NCI-H526 treated with DMSO at 0.1 percent for 48 hours (cell line): ENCODE results near the gene ACYP2.
"Not testable (repeated sequence)": the region's sequence is repeated elsewhere in the genome, so short reads cannot be mapped to it uniquely, and the experiment has no call there.

ENCODE experiments used
- DNase-seq: peaks from one replicate; lab custom pipeline; 2025; lab: John Stamatoyannopoulos, UW

Gene ACYP2

GRCh38 chr2:54099370-54099769 is 16.0 kb upstream of the ACYP2 start:
- no peak for DNase-seq

DNA sequence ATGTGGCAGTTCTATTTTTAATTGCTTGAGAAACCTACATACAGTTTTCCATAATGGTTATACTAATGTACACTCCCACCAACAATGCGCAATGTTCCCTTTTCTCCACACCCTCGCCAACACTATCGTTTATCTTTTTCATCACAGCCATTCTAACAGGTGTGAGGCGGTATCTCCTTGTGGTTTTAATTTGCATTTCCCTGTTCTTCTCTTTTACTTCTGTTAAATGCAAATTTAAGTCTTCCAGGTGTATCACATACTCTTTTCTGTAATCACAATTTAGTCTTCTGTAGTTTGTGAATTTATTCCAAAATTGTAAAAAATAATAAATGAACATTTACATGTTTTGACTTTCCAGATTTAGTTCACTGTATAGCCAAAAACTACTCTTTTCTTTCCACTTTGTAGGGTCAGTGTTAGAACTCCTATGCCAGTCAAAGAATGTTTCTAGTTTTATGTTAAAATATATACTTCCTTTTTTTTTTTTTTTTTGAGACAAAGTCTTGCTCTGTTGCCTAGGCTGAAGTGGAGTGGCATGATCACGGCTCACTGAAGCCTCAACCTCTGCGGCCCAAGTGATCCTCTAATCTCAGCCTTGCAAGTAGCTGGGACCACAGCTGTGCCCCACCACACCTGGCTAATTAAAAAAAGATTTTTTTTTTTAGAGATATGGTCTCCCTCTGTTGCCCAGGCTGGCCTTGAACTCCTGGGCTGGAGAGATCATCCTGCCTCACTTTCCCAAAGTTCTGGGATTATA is 15.4 kb upstream of the ACYP2 start:
- DNase-seq = peak; percentile 41

DNA sequence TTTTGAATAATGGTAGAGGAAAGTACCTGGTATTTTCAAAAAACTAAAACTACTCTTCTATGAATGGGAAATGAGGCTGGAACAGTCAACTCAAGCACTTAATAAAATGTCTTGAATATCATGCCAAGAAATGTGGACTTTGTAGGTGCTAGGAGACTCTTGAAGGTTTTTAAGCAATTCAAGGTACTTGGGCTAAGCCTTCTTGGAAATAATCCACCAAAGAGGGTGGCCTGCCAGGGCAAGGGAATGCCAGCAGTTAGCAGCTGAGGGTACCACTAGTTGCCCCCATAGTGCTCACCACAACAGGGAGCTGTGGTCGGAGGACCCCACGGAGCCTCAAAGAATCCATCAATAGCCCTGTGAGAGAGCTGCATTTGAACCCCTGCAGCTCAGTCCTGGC is 14.6 kb upstream of the ACYP2 start:
- no peak for DNase-seq

DNA sequence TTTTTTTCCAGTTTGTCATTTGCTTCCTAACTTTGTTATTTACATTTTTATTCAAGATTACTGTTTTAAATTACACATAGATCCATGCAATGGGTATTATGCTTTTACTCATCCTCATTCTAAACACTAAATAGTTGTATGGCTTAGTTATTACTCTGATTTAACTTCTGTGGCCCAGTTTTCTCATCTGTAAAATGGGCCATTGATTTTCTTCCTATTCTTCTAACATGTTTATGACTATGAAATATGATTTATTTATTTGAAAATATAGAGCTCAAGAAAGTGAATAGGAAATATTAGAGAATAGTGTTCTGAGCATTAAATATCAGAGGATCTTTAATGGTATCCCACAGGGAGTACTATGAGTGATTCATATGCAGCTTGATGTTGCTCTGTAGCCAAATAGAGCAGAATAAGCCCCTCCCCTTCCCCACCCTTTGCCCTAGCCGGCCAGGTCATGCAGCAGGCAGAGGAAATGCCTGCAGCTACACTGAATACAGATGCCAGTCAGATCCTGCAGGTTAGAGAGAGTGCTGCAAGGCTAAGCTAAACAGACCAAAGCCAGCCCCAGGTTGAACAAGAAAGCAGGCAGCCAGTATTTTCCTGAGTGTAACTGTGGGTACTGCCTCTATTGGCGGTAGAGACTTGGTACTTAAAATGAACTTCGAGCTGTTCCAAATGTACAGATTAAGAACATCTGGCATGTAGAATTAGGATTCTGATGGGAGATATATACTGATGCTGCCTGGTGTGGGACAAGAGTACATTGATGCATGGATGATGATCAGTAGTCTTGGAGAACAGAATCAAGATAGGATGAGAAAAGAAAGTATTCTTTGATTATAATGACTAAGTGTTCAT is 11.7 kb upstream of the ACYP2 start:
- DNase-seq = no peak

DNA sequence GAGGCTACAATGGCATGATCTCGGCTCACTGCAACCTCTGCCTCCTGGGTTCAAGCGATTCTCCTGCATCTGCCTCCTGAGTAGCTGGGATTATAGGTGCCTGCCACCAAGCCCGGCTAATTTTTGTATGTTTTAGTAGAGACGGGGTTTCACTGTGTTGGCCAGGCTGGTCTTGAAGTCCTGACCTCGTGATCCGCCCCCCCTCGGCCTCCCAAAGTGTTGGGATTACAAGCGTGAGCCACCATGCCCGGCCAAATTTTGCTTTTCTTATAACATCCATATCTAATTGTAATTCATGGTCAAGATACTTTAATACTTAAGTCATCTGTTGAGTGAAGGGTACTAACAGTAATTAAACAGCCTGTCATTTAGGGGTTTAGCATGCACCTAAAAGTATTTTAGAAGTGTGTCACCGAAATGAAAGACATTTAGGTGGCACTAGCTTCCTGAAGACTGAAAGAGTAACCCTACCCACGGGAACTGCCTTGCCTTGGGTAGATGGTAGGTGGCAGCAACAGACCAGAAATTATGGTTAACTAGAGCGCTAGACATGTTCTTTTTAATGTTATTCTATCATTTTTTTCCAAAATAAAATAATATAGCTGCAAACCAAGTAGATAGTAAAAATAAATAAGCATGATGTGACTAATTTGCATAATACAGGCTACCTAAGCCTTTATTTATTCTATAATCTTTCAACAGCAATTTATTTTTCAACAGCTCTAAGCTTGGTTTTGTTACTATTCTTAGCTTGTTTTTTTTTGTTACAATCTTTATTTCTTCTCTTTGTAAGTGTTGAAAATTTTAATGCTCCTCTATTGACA is 8.6 kb upstream of the ACYP2 start:
- DNase-seq = peak; percentile 63

DNA sequence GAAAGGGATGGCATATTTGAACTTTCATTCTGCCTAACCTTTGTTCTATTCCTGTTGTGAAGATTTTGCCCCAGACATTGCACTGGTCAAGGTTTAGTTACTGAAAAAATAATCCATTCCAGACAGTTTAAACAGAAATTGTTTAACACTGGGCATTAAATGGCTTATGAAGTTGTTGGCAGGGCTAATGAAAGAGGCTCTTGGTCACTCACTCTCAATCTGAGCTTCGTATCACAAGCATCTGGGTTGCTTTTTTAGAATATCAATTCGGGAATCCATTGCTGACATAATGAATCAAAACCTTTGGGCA is 8.0 kb upstream of the ACYP2 start:
- DNase-seq = no peak

GRCh38 chr2:54107903-54108615 is 7.4 kb upstream of the ACYP2 start:
- no peak for DNase-seq

GRCh38 chr2:54109848-54110247 is 5.6 kb upstream of the ACYP2 start:
- no peak for DNase-seq

DNA sequence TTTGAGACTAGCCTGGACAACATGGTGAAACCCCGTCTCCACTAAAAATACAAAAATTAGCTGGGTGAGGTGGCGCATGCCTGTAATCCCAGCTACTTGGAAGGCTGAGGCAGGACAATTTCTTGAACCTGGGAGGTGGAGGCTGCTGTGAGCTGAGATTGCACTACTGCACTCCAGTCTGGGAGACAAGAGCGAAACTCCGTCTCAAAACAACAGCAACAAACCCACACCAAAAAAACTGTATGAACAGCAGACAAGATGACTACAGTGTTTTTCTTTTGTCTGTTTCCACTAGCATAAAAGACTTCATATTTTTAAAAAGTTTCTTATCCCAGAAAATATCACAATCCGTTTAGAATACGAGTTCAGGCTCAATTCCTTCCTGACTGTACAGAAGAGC is 936 bp upstream of the ACYP2 start:
- DNase-seq = not testable (repeated sequence)

GRCh38 chr2:54114936-54115283 is 505 bp upstream of the ACYP2 start:
- no peak for DNase-seq

- not testable (repeated sequence) for DNase-seq
Measured at GRCh38 chr2:54116598-54116997, 1.2 kb downstream of the ACYP2 start.

GRCh38 chr2:54120950-54121349 is 5.5 kb downstream of the ACYP2 start:
- DNase-seq = no peak

DNA sequence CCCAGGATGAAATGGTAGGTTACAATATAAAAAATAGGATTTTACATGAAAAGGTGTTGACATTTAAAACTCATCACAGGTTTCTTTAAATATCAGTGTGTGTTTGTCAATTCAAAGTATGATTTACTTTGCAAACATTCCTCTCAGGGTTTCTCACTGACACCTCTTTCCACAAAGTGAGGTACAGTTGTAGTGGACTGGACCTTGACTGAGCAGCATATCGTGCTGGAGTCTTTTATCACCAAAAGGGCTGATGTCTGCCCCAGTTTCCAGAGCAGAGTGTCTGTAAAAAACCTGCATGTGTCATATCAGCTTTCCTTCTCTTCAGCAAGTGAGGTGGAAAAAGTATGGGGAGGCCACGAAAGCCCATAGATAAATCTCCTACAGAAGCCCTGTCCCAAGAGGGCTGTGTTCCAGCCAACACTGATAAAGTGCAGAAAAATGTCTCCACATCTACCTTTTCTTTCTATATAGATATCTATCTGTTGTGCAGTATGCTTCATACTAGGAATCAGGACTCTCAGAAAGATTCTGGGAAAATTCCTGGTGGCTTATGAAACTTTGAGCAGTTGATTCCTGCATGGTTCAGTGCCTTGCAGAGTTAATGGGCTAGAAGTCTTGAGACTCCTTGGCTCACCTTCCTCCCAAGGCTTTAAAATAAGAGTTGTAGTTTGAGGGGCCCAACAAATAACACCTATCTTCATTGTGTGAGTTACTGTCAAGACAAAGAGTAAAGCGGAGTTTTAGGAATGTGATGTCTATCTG is 6.9 kb downstream of the ACYP2 start:
- DNase-seq = no peak

GRCh38 chr2:54122939-54123338 is 7.5 kb downstream of the ACYP2 start:
- no peak for DNase-seq

GRCh38 chr2:54127174-54127573 is 11.8 kb downstream of the ACYP2 start:
- peak; percentile 64 for DNase-seq

GRCh38 chr2:54133056-54133455 is 17.6 kb downstream of the ACYP2 start:
- no peak for DNase-seq

- DNase-seq = no peak
Measured at GRCh38 chr2:54139210-54139609, 23.8 kb downstream of the ACYP2 start.

GRCh38 chr2:54143780-54144179 is 28.4 kb downstream of the ACYP2 start:
- no peak for DNase-seq

- DNase-seq = no peak
Measured at GRCh38 chr2:54148391-54148790, 33.0 kb downstream of the ACYP2 start.

DNA sequence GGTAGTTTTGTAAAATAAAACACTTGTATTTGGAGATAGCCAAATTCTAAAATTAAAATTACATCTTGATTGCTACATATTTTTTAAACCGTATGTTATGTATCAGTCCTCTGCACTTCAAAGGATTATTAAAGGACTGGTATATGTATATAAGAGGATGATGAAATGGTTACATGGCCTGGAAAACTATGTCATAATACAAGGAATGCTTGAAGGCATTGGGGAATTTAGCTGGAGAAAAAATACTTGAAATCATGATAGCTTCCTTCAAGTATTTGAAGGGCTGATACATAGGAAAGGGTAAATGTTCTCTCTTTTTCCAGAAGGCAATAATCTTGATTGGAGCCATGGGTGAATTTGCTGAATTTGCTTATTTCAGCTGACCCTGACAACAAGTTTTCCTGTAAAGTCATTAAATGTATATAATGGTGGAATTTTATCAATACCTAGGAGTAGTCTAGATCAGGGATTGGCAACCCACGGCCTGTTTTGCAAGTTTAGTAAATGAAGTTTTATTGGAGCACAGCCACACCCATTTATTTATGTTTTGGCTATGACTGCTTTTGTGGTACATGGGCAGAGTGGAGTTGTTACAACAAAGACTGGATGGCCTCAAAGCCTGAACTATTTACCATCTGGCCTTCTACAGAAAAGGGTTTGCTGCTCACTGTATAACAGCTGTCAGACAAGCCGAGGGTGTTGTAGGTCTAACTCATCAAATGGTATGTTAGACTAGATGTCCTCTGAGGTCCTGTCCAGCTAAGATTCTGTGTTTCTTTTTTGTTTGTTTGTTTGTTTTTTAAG is 34.4 kb downstream of the ACYP2 start:
- DNase-seq = no peak

DNA sequence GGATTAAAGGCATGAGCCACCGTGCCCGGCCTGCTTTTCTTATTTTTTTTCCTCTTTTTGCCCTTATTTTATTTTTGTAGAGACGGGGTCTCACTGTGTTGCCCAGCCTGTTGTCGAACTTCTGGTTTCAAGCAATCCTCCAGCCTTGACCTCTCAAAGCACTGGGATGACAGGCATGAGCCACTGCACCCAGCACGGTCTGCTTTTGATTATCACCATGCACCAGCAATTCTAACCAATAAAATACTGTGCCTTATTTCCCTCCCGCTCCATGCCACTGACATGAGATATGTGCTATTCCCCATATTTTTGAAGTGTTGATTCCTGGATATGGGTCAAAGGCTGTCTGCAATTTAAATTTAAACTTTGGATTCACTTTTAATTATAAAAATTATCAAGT is 42.9 kb downstream of the ACYP2 start:
- no peak for DNase-seq
